ENCODE results near the gene RPS21.
A peak's percentile ranks its signal among the peaks of the same experiment; 100 is the strongest.
"Not testable (repeated sequence)": the region's sequence is repeated elsewhere in the genome, so short reads cannot be mapped to it uniquely, and the experiment has no call there.

RPS21 gene

GRCh38 chr20:62419759-62420158 is 32.9 kb downstream of the RPS21 start:
- Histone ChIP-seq H3K9ac (ENCODE audit: low read depth in 1 of 2, low read length in 2 of 2) (no peak overlapping the region), H3K27ac (ENCODE audit: low read depth, low read length) (no peak overlapping the region), H3K4me3 (ENCODE audit: low read depth in 1 of 2, low read length in 2 of 2) (no peak overlapping the region), H3K4me1 (ENCODE audit: control insufficient read depth in 1 of 2, insufficient read depth in 2 of 2, low read length in 2 of 2) (peaks cover 1 to 3% of the 10 kb centered on the region in 2 donors), H3K27me3 (ENCODE audit: control insufficient read depth in 1 of 2, insufficient read depth in 2 of 2, low read length in 2 of 2) (no peaks in the 10 kb centered on the region), H3K36me3 (ENCODE audit: control insufficient read depth in 1 of 2, insufficient read depth in 2 of 2, low read length in 2 of 2) (no peaks in the 10 kb centered on the region), H3K9me3 (ENCODE audit: control insufficient read depth in 1 of 2, low read length in 2 of 2) (no peaks in the 10 kb centered on the region)

GRCh38 chr20:62420846-62421715 is 34.2 kb downstream of the RPS21 start:
- Histone ChIP-seq H3K27ac (ENCODE audit: low read depth, low read length) (no peak overlapping the region), H3K27me3 (ENCODE audit: control insufficient read depth in 1 of 2, insufficient read depth in 2 of 2, low read length in 2 of 2) (no peaks in the 10 kb centered on the region), H3K4me3 (ENCODE audit: low read depth in 1 of 2, low read length in 2 of 2) (no peak overlapping the region), H3K9ac (ENCODE audit: low read depth in 1 of 2, low read length in 2 of 2) (peak overlapping the region in 1 of 2 donors; percentile 6), H3K9me3 (ENCODE audit: control insufficient read depth in 1 of 2, low read length in 2 of 2) (no peaks in the 10 kb centered on the region), H3K4me1 (ENCODE audit: control insufficient read depth in 1 of 2, insufficient read depth in 2 of 2, low read length in 2 of 2) (no peaks in the 10 kb centered on the region), H3K36me3 (ENCODE audit: control insufficient read depth in 1 of 2, insufficient read depth in 2 of 2, low read length in 2 of 2) (no peaks in the 10 kb centered on the region)

GRCh38 chr20:62421716-62421990 is 34.8 kb downstream of the RPS21 start:
- Histone ChIP-seq H3K4me3 (ENCODE audit: low read depth in 1 of 2, low read length in 2 of 2) (no peak overlapping the region), H3K9me3 (ENCODE audit: control insufficient read depth in 1 of 2, low read length in 2 of 2) (no peaks in the 10 kb centered on the region), H3K4me1 (ENCODE audit: control insufficient read depth in 1 of 2, insufficient read depth in 2 of 2, low read length in 2 of 2) (peaks cover 0 to 5% of the 10 kb centered on the region in 2 donors), H3K9ac (ENCODE audit: low read depth in 1 of 2, low read length in 2 of 2) (peak overlapping the region in 1 of 2 donors; percentile 6), H3K27me3 (ENCODE audit: control insufficient read depth in 1 of 2, insufficient read depth in 2 of 2, low read length in 2 of 2) (no peaks in the 10 kb centered on the region), H3K36me3 (ENCODE audit: control insufficient read depth in 1 of 2, insufficient read depth in 2 of 2, low read length in 2 of 2) (no peaks in the 10 kb centered on the region), H3K27ac (ENCODE audit: low read depth, low read length) (no peak overlapping the region)

GRCh38 chr20:62422636-62423325 is 35.9 kb downstream of the RPS21 start:
- no peaks in the 10 kb centered on the region for H3K27me3 ChIP-seq (ENCODE audit: control insufficient read depth in 1 of 2, insufficient read depth in 2 of 2, low read length in 2 of 2)
- peaks cover 7 to 10% of the 10 kb centered on the region in 2 donors for H3K4me1 ChIP-seq (ENCODE audit: control insufficient read depth in 1 of 2, insufficient read depth in 2 of 2, low read length in 2 of 2)
- no peak overlapping the region for H3K9ac ChIP-seq (ENCODE audit: low read depth in 1 of 2, low read length in 2 of 2)
- no peak overlapping the region for H3K4me3 ChIP-seq (ENCODE audit: low read depth in 1 of 2, low read length in 2 of 2)
- no peaks in the 10 kb centered on the region for H3K9me3 ChIP-seq (ENCODE audit: control insufficient read depth in 1 of 2, low read length in 2 of 2)
- no peaks in the 10 kb centered on the region for H3K36me3 ChIP-seq (ENCODE audit: control insufficient read depth in 1 of 2, insufficient read depth in 2 of 2, low read length in 2 of 2)
- H3K27ac ChIP-seq (ENCODE audit: low read depth, low read length) = no peak overlapping the region

- Histone ChIP-seq H3K4me1 (ENCODE audit: control insufficient read depth in 1 of 2, insufficient read depth in 2 of 2, low read length in 2 of 2) (peaks cover 7 to 15% of the 10 kb centered on the region in 2 donors), H3K4me3 (ENCODE audit: low read depth in 1 of 2, low read length in 2 of 2) (no peak overlapping the region), H3K9me3 (ENCODE audit: control insufficient read depth in 1 of 2, low read length in 2 of 2) (no peaks in the 10 kb centered on the region), H3K27me3 (ENCODE audit: control insufficient read depth in 1 of 2, insufficient read depth in 2 of 2, low read length in 2 of 2) (no peaks in the 10 kb centered on the region), H3K36me3 (ENCODE audit: control insufficient read depth in 1 of 2, insufficient read depth in 2 of 2, low read length in 2 of 2) (no peaks in the 10 kb centered on the region), H3K27ac (ENCODE audit: low read depth, low read length) (no peak overlapping the region), H3K9ac (ENCODE audit: low read depth in 1 of 2, low read length in 2 of 2) (no peak overlapping the region)
These were observed 36.4 kb downstream of the RPS21 start for GRCh38 chr20:62423326-62423706.

GRCh38 chr20:62424249-62425107 is 37.6 kb downstream of the RPS21 start:
- Histone ChIP-seq H3K4me3 (ENCODE audit: low read depth in 1 of 2, low read length in 2 of 2) (no peak overlapping the region), H3K9ac (ENCODE audit: low read depth in 1 of 2, low read length in 2 of 2) (no peak overlapping the region), H3K4me1 (ENCODE audit: control insufficient read depth in 1 of 2, insufficient read depth in 2 of 2, low read length in 2 of 2) (peaks cover 7 to 27% of the 10 kb centered on the region in 2 donors), H3K36me3 (ENCODE audit: control insufficient read depth in 1 of 2, insufficient read depth in 2 of 2, low read length in 2 of 2) (no peaks in the 10 kb centered on the region), H3K27me3 (ENCODE audit: control insufficient read depth in 1 of 2, insufficient read depth in 2 of 2, low read length in 2 of 2) (peaks cover 0 to 4% of the 10 kb centered on the region in 2 donors), H3K27ac (ENCODE audit: low read depth, low read length) (no peak overlapping the region), H3K9me3 (ENCODE audit: control insufficient read depth in 1 of 2, low read length in 2 of 2) (no peaks in the 10 kb centered on the region)

GRCh38 chr20:62425281-62426058 is 38.6 kb downstream of the RPS21 start:
- H3K9ac ChIP-seq (ENCODE audit: low read depth in 1 of 2, low read length in 2 of 2) = no peak overlapping the region
- H3K27me3 ChIP-seq (ENCODE audit: control insufficient read depth in 1 of 2, insufficient read depth in 2 of 2, low read length in 2 of 2) = peaks cover 0 to 5% of the 10 kb centered on the region in 2 donors
- no peaks in the 10 kb centered on the region for H3K36me3 ChIP-seq (ENCODE audit: control insufficient read depth in 1 of 2, insufficient read depth in 2 of 2, low read length in 2 of 2)

GRCh38 chr20:62426059-62426348 is 39.1 kb downstream of the RPS21 start:
- H3K27ac ChIP-seq (ENCODE audit: low read depth, low read length); H3K9ac ChIP-seq (ENCODE audit: low read depth in 1 of 2, low read length in 2 of 2); H3K36me3 ChIP-seq (ENCODE audit: control insufficient read depth in 1 of 2, insufficient read depth in 2 of 2, low read length in 2 of 2); H3K4me3 ChIP-seq (ENCODE audit: low read depth in 1 of 2, low read length in 2 of 2); H3K9me3 ChIP-seq (ENCODE audit: control insufficient read depth in 1 of 2, low read length in 2 of 2); H3K27me3 ChIP-seq (ENCODE audit: control insufficient read depth in 1 of 2, insufficient read depth in 2 of 2, low read length in 2 of 2): not testable (repeated sequence)
- peaks cover 10 to 40% of the 10 kb centered on the region in 2 donors for H3K4me1 ChIP-seq (ENCODE audit: control insufficient read depth in 1 of 2, insufficient read depth in 2 of 2, low read length in 2 of 2)

More at GRCh38 chr20:62425281-62426058, 38.6 kb downstream of the RPS21 start:
- Histone ChIP-seq H3K4me3 (ENCODE audit: low read depth in 1 of 2, low read length in 2 of 2) (no peak overlapping the region), H3K4me1 (ENCODE audit: control insufficient read depth in 1 of 2, insufficient read depth in 2 of 2, low read length in 2 of 2) (peaks cover 7 to 34% of the 10 kb centered on the region in 2 donors), H3K9me3 (ENCODE audit: control insufficient read depth in 1 of 2, low read length in 2 of 2) (no peaks in the 10 kb centered on the region), H3K27ac (ENCODE audit: low read depth, low read length) (no peak overlapping the region)

- Histone ChIP-seq H3K27me3 (ENCODE audit: control insufficient read depth in 1 of 2, insufficient read depth in 2 of 2, low read length in 2 of 2) (peaks cover 0 to 5% of the 10 kb centered on the region in 2 donors), H3K4me1 (ENCODE audit: control insufficient read depth in 1 of 2, insufficient read depth in 2 of 2, low read length in 2 of 2) (peaks cover 15 to 44% of the 10 kb centered on the region in 2 donors), H3K9me3 (ENCODE audit: control insufficient read depth in 1 of 2, low read length in 2 of 2) (no peaks in the 10 kb centered on the region), H3K36me3 (ENCODE audit: control insufficient read depth in 1 of 2, insufficient read depth in 2 of 2, low read length in 2 of 2) (no peaks in the 10 kb centered on the region), H3K4me3 (ENCODE audit: low read depth in 1 of 2, low read length in 2 of 2) (peak overlapping the region; percentile 32 to 47), H3K9ac (ENCODE audit: low read depth in 1 of 2, low read length in 2 of 2) (no peak overlapping the region), H3K27ac (ENCODE audit: low read depth, low read length) (no peak overlapping the region)
These were observed 39.8 kb downstream of the RPS21 start for GRCh38 chr20:62426699-62427131.

Measured in duodenal mucosa (tissue), 2 donors.